NCI-H187 treated with DMSO at 0.1 percent for 48 hours (cell line): ENCODE measurements around the gene PLCB3.

ENCODE experiments used
- DNase-seq: peaks from one replicate; lab custom pipeline; 2025; lab: John Stamatoyannopoulos, UW

Gene PLCB3

GRCh38 chr11:64287676-64288352, 36.5 kb downstream of the PLCB3 start:
- DNase-seq, result no peak

- DNase-seq, result no peak
Observed at GRCh38 chr11:64288353-64288750, 37.0 kb downstream of the PLCB3 start.

GRCh38 chr11:64289002-64289564, 37.8 kb downstream of the PLCB3 start:
- DNase-seq, result no peak

GRCh38 chr11:64290352-64291261, 39.3 kb downstream of the PLCB3 start:
- no peak for DNase-seq

GRCh38 chr11:64291262-64291751, 40.0 kb downstream of the PLCB3 start, which contains the start of gene KCNK4:
KCNK4 (plus strand) TSS chr11:64291302; CDS start chr11:64293019, 1,717 bp downstream.
- no peak for DNase-seq

GRCh38 chr11:64291752-64292459, 40.6 kb downstream of the PLCB3 start:
- DNase-seq, result no peak

- no peak for DNase-seq
Observed at GRCh38 chr11:64292460-64293254, 41.3 kb downstream of the PLCB3 start.

- DNase-seq, result no peak
Observed at GRCh38 chr11:64294774-64295173, 43.4 kb downstream of the PLCB3 start.

GRCh38 chr11:64295760-64296159, 44.4 kb downstream of the PLCB3 start:
- DNase-seq, result no peak

- DNase-seq, result no peak
Observed at GRCh38 chr11:64296236-64296635, 44.9 kb downstream of the PLCB3 start.

GRCh38 chr11:64296830-64297698, 45.7 kb downstream of the PLCB3 start:
- DNase-seq, result no peak

- no peak for DNase-seq
Observed at GRCh38 chr11:64297699-64298358, 46.5 kb downstream of the PLCB3 start.

GRCh38 chr11:64298966-64299846, 47.9 kb downstream of the PLCB3 start:
- no peak for DNase-seq

- DNase-seq, result no peak
Observed at GRCh38 chr11:64299847-64300648, 48.7 kb downstream of the PLCB3 start, which contains the start of gene CATSPERZ. CATSPERZ (plus strand) TSS chr11:64300358; CDS start chr11:64300411, 53 bp downstream.

- no peak for DNase-seq
Observed at GRCh38 chr11:64303109-64304031, 52.0 kb downstream of the PLCB3 start.

- no peak for DNase-seq
Observed at GRCh38 chr11:64304032-64304315, 52.6 kb downstream of the PLCB3 start.
